ENCODE measurements around the gene RPE65. TPM values are rescaled to one million over a fixed set of nuclear protein-coding genes. Genes with fewer than 3 reads are reported as not detected.
A peak's percentile ranks its signal among the peaks of the same experiment; 100 is the strongest.
"Not testable (repeated sequence)": the region's sequence is repeated elsewhere in the genome, so short reads cannot be mapped to it uniquely, and the experiment has no call there.

RPE65 gene
- not detected for polyA plus RNA-seq (2013, experiment 1 of 2)
- polyA plus RNA-seq (2013, experiment 2 of 2): not detected

DNA sequence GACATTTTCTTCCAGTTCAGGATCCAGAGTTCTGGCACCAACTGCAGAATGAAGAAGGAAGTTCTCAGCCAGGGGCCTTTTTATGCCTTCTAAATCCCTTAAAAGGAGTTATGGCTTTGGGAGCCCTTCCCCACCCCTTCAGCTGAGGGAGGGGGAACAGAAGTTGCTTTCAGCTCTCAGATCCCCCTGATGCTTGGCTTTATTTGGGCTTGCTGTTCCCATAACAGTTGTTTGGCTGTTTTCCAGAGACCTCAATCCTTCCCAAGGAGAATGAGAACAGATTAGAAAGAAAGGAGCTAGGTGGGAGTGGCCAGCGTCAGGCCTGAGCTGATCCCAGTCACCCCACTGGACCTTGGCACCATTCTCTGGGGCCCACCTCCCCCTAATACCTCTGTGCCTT, at the start of gene RPE65:
Gene RPE65, minus strand, starts transcription at position 54 of the 400 bp plus-strand sequence. Its CDS starts 49 bp downstream, at position 5.
- Histone ChIP-seq H3K9ac (ENCODE audit: low read depth, low read length) (no peak within 1 kb of the TSS), H3K4me1 (ENCODE audit: insufficient read depth, low read length) (peaks cover 3% of the 10 kb centered on the region; the same call in 1 of the 2 replicates), H3K9me3 (ENCODE audit: insufficient read depth, low read depth, low read length) (no peaks in the 10 kb centered on the region), H3K27me3 (ENCODE audit: insufficient read depth, low read length) (no peaks in the 10 kb centered on the region), H3K4me3 (ENCODE audit: low read length) (no peak within 1 kb of the TSS), H3K36me3 (ENCODE audit: insufficient read depth, low read length) (no peaks in the 10 kb centered on the region), H3K27ac (ENCODE audit: low read depth, low read length) (no peak within 1 kb of the TSS)
- 73% methylated on average over 1 of the region's 1 CpG for WGBS

DNA sequence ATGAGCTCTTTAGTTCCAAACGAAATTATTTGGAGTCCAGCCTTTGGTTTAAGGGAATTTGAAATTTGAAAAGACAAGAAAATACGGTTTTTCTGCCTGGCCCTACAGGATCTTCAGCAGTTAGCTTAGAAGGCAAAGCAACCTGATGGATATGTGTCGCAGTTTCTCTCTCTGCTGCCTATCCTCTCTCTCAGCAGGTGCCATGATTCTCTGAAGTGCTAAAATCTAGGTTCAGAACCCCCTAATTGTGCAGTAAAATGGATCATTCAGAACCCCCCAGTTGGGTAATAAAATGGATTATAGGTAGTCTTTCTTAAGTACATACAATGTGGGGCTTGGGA, 47.6 kb upstream of the RPE65 start:
- 0 out of 2 replicates have a peak overlapping the region, but pooled peaks have one; percentile 54 for H3K27ac ChIP-seq (ENCODE audit: low read depth, low read length)
- peak overlapping the region; percentile 97 for H3K4me3 ChIP-seq (ENCODE audit: low read length)
- H3K9ac ChIP-seq (ENCODE audit: low read depth, low read length): peak overlapping the region; percentile 72
- H3K36me3 ChIP-seq (ENCODE audit: insufficient read depth, low read length): peaks cover 20% of the 10 kb centered on the region
- peaks cover 18% of the 10 kb centered on the region for H3K4me1 ChIP-seq (ENCODE audit: insufficient read depth, low read length)
- no peaks in the 10 kb centered on the region for H3K27me3 ChIP-seq (ENCODE audit: insufficient read depth, low read length)
- no peaks in the 10 kb centered on the region for H3K9me3 ChIP-seq (ENCODE audit: insufficient read depth, low read depth, low read length)
- 9% methylated on average over 3 of the region's 3 CpGs for WGBS

DNA sequence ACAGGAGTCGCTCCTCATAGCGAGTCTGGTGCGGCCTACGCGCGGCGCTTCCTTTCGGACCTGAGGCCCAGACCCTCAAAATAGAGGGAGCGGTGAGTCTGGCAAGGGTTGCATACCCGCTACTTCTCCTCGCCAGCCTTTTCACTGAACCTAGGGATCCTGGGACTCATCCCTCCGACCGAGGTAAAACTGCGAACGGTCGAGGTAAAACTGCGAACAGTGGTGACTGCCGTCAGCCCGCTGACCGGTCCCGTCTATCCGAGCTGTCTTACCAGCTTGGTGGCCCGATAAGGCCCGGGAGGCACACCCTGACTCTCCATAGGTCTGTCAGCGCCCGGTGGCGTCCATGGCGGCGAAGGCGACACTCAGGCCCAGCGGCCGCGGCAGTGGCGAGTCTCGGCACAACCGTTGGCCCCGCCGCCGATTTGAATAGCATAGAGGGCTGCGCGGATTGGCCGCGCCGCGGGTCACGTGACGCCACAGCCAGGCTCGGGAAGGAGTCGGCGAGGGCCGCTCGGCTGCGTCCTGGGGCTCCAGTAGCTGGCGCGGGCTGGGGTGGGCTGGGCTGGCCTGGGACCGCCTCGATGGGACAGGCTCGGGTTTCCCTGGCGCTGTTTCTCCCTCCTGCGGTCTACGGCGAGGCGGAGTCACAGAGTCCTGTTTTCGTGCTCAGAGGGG, 47.1 kb upstream of the RPE65 start, which contains the start of gene DEPDC1:
Gene DEPDC1, minus strand, starts transcription at position 403 of the 678 bp plus-strand sequence. Its CDS starts 83 bp downstream, at position 320.
- WGBS: under 1% methylated on average over 64 of the region's 64 CpGs
- H3K27me3 ChIP-seq (ENCODE audit: insufficient read depth, low read length): no peaks in the 10 kb centered on the region
- peak within 1 kb of the TSS; percentile 83 for H3K27ac ChIP-seq (ENCODE audit: low read depth, low read length)
- H3K4me3 ChIP-seq (ENCODE audit: low read length): peak within 1 kb of the TSS; percentile 97
- no peaks in the 10 kb centered on the region for H3K9me3 ChIP-seq (ENCODE audit: insufficient read depth, low read depth, low read length)
- peak within 1 kb of the TSS; percentile 96 for H3K9ac ChIP-seq (ENCODE audit: low read depth, low read length)
- H3K36me3 ChIP-seq (ENCODE audit: insufficient read depth, low read length): peaks cover 24% of the 10 kb centered on the region
- peaks cover 18% of the 10 kb centered on the region for H3K4me1 ChIP-seq (ENCODE audit: insufficient read depth, low read length)

DNA sequence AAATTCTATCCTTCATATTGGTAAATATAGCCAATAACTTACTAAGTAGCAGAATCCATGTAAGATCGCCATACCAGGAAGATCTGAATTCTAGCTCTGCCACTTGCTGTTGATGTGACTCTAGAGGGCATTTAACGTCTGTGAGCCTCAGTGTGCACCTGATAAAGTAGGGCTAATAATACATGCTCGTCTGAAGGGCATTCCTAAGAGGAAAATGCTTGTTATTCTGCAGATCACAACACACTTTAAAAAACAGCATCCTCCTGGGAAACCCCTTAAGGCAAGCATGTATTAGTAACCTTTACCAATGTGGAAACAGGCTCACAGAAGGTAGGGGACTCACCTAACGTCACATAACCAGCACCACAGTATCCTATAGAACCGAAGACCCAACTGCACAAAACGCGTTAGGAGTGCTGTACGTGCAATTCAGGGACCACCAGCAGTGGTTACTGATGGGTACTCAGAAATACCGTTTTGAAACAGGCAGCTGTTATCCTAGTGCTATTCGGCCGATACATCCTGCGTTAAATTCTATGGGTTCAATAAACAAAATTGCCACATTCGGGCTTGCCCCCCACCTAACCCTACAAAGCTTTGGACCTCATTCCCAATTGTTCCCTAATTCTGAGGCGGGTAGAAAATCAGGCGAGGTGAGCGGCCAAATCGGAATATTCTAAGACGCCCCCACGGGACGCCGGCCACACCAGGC, 46.4 kb upstream of the RPE65 start:
- H3K27me3 ChIP-seq (ENCODE audit: insufficient read depth, low read length): no peaks in the 10 kb centered on the region
- peak overlapping the region; percentile 83 for H3K27ac ChIP-seq (ENCODE audit: low read depth, low read length)
- peaks cover 31% of the 10 kb centered on the region for H3K36me3 ChIP-seq (ENCODE audit: insufficient read depth, low read length)
- H3K9ac ChIP-seq (ENCODE audit: low read depth, low read length): peak overlapping the region; percentile 96
- peak overlapping the region; percentile 97 for H3K4me3 ChIP-seq (ENCODE audit: low read length)
- 5% methylated on average over 21 of the region's 21 CpGs for WGBS
- no peaks in the 10 kb centered on the region for H3K9me3 ChIP-seq (ENCODE audit: insufficient read depth, low read depth, low read length)
- H3K4me1 ChIP-seq (ENCODE audit: insufficient read depth, low read length): peaks cover 18% of the 10 kb centered on the region

DNA sequence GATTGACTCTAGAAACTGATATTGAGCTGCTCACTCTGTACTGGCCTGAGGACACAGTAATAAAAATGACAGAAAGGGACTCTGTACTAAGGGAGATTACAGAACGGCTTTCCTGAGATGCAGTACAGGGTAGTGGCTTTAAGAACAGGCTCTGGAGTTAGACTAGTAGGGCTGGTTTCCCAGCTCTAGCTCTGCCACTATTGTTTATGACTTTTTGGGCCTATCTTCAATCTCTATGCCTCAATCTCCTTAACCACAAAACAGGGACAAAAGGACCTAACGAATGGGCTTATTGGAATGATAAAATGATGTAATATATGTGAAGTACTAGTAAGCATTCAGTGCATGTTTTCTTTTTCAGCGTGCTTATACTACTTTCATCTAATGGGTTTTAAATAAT, 45.8 kb upstream of the RPE65 start:
- Histone ChIP-seq H3K36me3 (ENCODE audit: insufficient read depth, low read length) (peaks cover 37% of the 10 kb centered on the region), H3K9me3 (ENCODE audit: insufficient read depth, low read depth, low read length) (no peaks in the 10 kb centered on the region; the same call in 1 of the 2 replicates), H3K27ac (ENCODE audit: low read depth, low read length) (no peak overlapping the region), H3K4me1 (ENCODE audit: insufficient read depth, low read length) (peaks cover 18% of the 10 kb centered on the region), H3K9ac (ENCODE audit: low read depth, low read length) (0 out of 2 replicates have a peak overlapping the region, but pooled peaks have one; percentile 96), H3K27me3 (ENCODE audit: insufficient read depth, low read length) (no peaks in the 10 kb centered on the region), H3K4me3 (ENCODE audit: low read length) (peak overlapping the region; percentile 97)
- WGBS: 78% methylated on average over 2 of the region's 3 CpGs

DNA sequence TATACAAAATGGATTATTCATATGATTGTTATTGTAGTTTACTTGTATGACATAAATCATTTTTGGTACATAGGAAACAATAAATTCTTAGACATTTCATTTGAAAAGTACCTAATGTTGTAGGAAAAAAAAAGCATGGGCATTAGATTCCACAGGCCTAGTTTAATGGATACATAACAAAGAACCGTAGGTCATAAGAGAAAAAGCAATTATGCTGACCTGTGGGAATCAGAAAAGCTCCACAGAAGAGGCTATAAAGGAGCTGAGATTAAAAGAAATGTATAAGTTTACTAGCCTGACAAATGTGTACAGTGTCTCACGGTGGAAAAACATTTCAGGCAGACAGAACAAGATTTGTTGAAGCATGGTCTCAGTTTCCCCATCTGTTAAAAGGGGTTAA, 43.4 kb upstream of the RPE65 start:
- 60% methylated on average over 2 of the region's 2 CpGs for WGBS
- H3K4me3 ChIP-seq (ENCODE audit: low read length): no peak overlapping the region
- no peaks in the 10 kb centered on the region for H3K27me3 ChIP-seq (ENCODE audit: insufficient read depth, low read length)
- H3K27ac ChIP-seq (ENCODE audit: low read depth, low read length): no peak overlapping the region
- no peak overlapping the region for H3K9ac ChIP-seq (ENCODE audit: low read depth, low read length)
- peaks cover 18% of the 10 kb centered on the region for H3K4me1 ChIP-seq (ENCODE audit: insufficient read depth, low read length)
- H3K36me3 ChIP-seq (ENCODE audit: insufficient read depth, low read length): peaks cover 60% of the 10 kb centered on the region
- H3K9me3 ChIP-seq (ENCODE audit: insufficient read depth, low read depth, low read length): peaks cover 2% of the 10 kb centered on the region; the same call in 1 of the 2 replicates

DNA sequence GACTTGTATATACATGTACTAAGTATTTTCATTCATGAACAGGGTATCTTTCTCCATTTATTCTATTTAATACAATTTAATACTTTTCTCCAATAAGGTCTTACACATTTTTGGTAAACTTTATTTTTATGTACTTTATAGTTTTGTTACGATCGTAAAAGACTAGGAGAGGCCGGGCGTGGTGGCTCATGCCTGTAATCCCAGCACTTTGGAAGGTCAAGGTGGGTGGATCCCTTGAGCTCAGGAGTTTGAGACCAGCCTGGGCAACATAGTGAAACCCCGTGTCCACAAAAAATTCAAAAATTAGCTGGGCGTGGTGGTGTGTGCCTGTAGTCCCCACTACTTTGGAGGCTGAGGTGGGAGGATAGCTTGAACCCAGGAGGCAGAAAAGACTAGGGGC, 42.5 kb upstream of the RPE65 start:
- not testable (repeated sequence) for H3K9me3 ChIP-seq (ENCODE audit: insufficient read depth, low read depth, low read length); H3K27ac ChIP-seq (ENCODE audit: low read depth, low read length); H3K9ac ChIP-seq (ENCODE audit: low read depth, low read length); H3K4me3 ChIP-seq (ENCODE audit: low read length); H3K27me3 ChIP-seq (ENCODE audit: insufficient read depth, low read length)
- peaks cover 70% of the 10 kb centered on the region for H3K36me3 ChIP-seq (ENCODE audit: insufficient read depth, low read length)
- 0 out of 2 replicates have a peak, but pooled peaks cover 15% of the 10 kb centered on the region for H3K4me1 ChIP-seq (ENCODE audit: insufficient read depth, low read length)
- 96% methylated on average over 6 of the region's 6 CpGs for WGBS

DNA sequence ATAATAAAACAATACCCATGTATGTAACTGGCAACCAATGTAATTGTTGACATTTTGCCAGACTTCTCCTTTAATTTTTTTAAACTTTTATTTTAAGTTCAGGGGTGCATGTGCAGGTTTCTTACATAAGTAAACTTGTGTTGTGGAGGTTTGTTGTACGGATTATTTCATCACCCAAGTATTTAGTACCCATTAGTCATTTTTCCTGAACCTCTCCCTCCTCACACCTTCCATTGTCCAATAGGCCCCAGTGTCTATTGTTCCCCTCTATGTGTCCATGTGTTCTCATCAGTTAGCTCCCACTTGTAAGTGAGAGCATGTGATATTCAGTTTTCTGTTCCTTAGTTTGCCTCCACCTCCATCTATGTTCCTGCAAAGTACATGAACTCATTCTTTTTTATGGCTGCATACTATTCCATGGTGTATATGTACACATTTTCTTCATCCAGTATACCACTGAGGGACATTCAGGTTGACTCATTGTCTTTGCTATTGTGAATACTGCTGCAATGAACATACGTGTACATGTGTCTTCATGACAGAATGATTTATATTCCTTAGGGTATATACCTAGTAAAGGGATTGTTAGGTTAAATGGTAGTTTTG, 40.4 kb upstream of the RPE65 start:
- H3K27ac ChIP-seq (ENCODE audit: low read depth, low read length): no peak overlapping the region
- 94% methylated on average over 2 of the region's 2 CpGs for WGBS
- no peak overlapping the region for H3K9ac ChIP-seq (ENCODE audit: low read depth, low read length)
- peaks cover 2% of the 10 kb centered on the region; the same call in 1 of the 2 replicates for H3K9me3 ChIP-seq (ENCODE audit: insufficient read depth, low read depth, low read length)
- H3K27me3 ChIP-seq (ENCODE audit: insufficient read depth, low read length): no peaks in the 10 kb centered on the region
- H3K36me3 ChIP-seq (ENCODE audit: insufficient read depth, low read length): peaks cover 91% of the 10 kb centered on the region
- H3K4me3 ChIP-seq (ENCODE audit: low read length): no peak overlapping the region
- H3K4me1 ChIP-seq (ENCODE audit: insufficient read depth, low read length): 0 out of 2 replicates have a peak, but pooled peaks cover 7% of the 10 kb centered on the region

DNA sequence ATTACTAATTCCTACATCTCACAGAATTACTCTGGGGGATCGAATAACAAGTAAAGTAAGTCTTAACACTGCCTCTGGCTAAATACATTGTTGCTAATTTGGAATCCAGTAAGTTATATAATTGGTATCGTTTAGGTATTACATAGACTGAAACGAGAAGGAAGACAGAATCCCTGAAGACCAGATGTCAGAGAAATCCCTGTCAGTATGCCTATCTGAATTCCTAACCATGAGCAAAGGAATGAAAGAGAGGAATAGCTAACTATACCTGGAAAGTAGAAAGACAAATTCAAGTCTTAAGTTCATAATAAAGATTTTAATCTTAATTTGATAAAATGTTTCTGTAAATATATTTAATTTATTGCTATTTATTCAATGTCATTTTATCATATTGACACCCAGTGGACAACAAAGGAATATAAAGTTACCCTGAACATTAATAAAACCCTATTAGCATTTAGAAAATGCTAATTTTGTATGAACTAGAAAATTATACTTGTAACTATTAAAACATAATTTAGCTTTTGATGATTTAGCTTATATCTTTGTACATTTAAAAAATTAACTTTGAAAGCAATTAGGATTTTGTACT, 35.8 kb upstream of the RPE65 start:
- no peak overlapping the region for H3K4me3 ChIP-seq (ENCODE audit: low read length)
- no peaks in the 10 kb centered on the region for H3K27me3 ChIP-seq (ENCODE audit: insufficient read depth, low read length)
- peaks cover 100% of the 10 kb centered on the region for H3K36me3 ChIP-seq (ENCODE audit: insufficient read depth, low read length)
- WGBS: 89% methylated on average over 2 of the region's 3 CpGs
- H3K9ac ChIP-seq (ENCODE audit: low read depth, low read length): no peak overlapping the region
- H3K27ac ChIP-seq (ENCODE audit: low read depth, low read length): no peak overlapping the region
- no peaks in the 10 kb centered on the region for H3K4me1 ChIP-seq (ENCODE audit: insufficient read depth, low read length)
- peaks cover 2% of the 10 kb centered on the region; the same call in 1 of the 2 replicates for H3K9me3 ChIP-seq (ENCODE audit: insufficient read depth, low read depth, low read length)

DNA sequence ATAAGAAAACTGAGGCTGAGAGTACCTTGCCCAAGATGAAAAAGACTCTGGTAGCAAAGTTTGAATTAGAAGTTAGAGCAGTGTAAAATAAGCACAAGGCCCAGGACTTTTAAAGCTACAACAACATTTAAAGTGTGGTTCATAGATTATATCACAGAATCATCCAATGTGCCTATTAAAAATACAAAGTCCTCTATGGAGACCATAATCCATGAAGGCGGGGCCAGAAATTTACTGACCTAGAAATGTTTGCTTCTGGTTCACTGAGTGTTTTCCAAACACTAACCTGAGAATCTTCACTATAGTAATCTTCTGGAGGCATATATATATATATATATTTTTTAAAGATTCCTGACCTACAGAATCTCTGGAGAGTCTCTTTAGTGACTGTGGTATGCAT, 34.9 kb upstream of the RPE65 start:
- no peaks in the 10 kb centered on the region for H3K9me3 ChIP-seq (ENCODE audit: insufficient read depth, low read depth, low read length)
- H3K27me3 ChIP-seq (ENCODE audit: insufficient read depth, low read length): no peaks in the 10 kb centered on the region
- 100% methylated on average over 1 of the region's 1 CpG for WGBS
- H3K36me3 ChIP-seq (ENCODE audit: insufficient read depth, low read length): peaks cover 100% of the 10 kb centered on the region
- H3K4me1 ChIP-seq (ENCODE audit: insufficient read depth, low read length): no peaks in the 10 kb centered on the region
- no peak overlapping the region for H3K4me3 ChIP-seq (ENCODE audit: low read length)
- no peak overlapping the region for H3K27ac ChIP-seq (ENCODE audit: low read depth, low read length)
- no peak overlapping the region for H3K9ac ChIP-seq (ENCODE audit: low read depth, low read length)

Measured in HUES64 (cell line).